B cell (primary cell): ENCODE results near the gene ANKLE1. TPM values are rescaled to one million over a fixed set of nuclear protein-coding genes. Genes with fewer than 3 reads are reported as not detected.

Experiments
- ATAC-seq: fragments of 200-7000 bp; cut with Tn5 transposase; one replicate; pipeline ENCODE4 v1.10.0; 2021; ENCODE audit warnings: low read depth, mild to moderate bottlenecking, moderate number of reproducible peaks, moderate library complexity
- CTCF ChIA-PET: fragments of 350-600 bp; sonication (Branson Sonifier 250); formaldehyde crosslinking; loops from one replicate; lab custom pipeline; 2021; ENCODE audit warnings: antibody characterized with exemption, inconsistent platforms; lab: Charles Lee
- POLR2A ChIA-PET: fragments of 350-600 bp; sonication (Branson Sonifier 250); formaldehyde crosslinking; loops from one replicate; lab custom pipeline; 2021; ENCODE audit warnings: antibody characterized with exemption; lab: Charles Lee
- DNase-seq: peaks from one replicate; pipeline ENCODE4 v3.0.0; 2013
- H2AFZ ChIP-seq: 2 replicates; pipeline ENCODE4 v1.6.1; 2012; ENCODE audit warnings: mild to moderate bottlenecking, low read depth, low read length; ENCODE audit not compliant: insufficient read depth, poor library complexity, severe bottlenecking
- H3K27ac ChIP-seq, 2 donors: 1 replicate in 1 of 2; 2 replicates in 1 of 2; pipeline ENCODE4 v1.5.1; 2012 to 2013; ENCODE audit warnings: low read length in 2 of 2, mild to moderate bottlenecking in 2 of 2, moderate library complexity in 1 of 2
- H3K27me3 ChIP-seq, 4 experiments: fragments of 200-600 bp in 1 of 4; sonication (generic) in 1 of 4; replicated peaks in 1 of 4; 1 replicate in 2 of 4; 2 replicates in 2 of 4; pipeline versions ENCODE4 v1.6.1 to v1.7.0; 2013 to 2016; ENCODE audit warnings: low read length in 3 of 4, mild to moderate bottlenecking in 2 of 4, mixed read lengths in 1 of 4, moderate library complexity in 1 of 4; ENCODE audit not compliant: insufficient read depth in 4 of 4, control insufficient read depth in 3 of 4; ENCODE audit errors: control extremely low read depth in 1 of 4
- H3K36me3 ChIP-seq, 2 experiments: replicated peaks in 1 of 2; 1 replicate in 1 of 2; 2 replicates in 1 of 2; pipeline versions ENCODE4 v1.6.1 to v1.7.1; 2013; ENCODE audit warnings: low read length in 1 of 2; ENCODE audit not compliant: insufficient read depth in 2 of 2, control insufficient read depth in 1 of 2; ENCODE audit errors: control extremely low read depth in 1 of 2, extremely low read depth in 1 of 2
- H3K4me1 ChIP-seq, 2 donors: fragments of 200-600 bp in 1 of 2; sonication (generic) in 1 of 2; 1 replicate in 1 of 2; 2 replicates in 1 of 2; pipeline versions ENCODE4 v1.5.1 to v1.6.1; 2013 to 2017; ENCODE audit warnings: low read length in 2 of 2; ENCODE audit not compliant: control insufficient read depth in 2 of 2, insufficient read depth in 2 of 2
- H3K4me2 ChIP-seq: replicated peaks from 2 replicates; pipeline ENCODE3; 2012; ENCODE audit warnings: mild to moderate bottlenecking, low read depth, low read length; ENCODE audit not compliant: poor library complexity, severe bottlenecking
- H3K4me3 ChIP-seq, 5 experiments: fragments of 200-600 bp in 1 of 5; sonication (generic) in 1 of 5; 1 replicate in 3 of 5; 2 replicates in 2 of 5; pipeline versions ENCODE4 v1.5.1 to v1.7.0; 2011 to 2016; ENCODE audit warnings: low read length in 4 of 5, mild to moderate bottlenecking in 4 of 5, low read depth in 2 of 5, control low read depth in 1 of 5, moderate library complexity in 1 of 5; ENCODE audit not compliant: insufficient read depth in 1 of 5; ENCODE audit errors: control extremely low read depth in 1 of 5, extremely low read depth in 1 of 5
- H3K79me2 ChIP-seq: fragments of 200-600 bp; sonication (generic); one replicate; pipeline ENCODE4 v1.6.0; 2016; ENCODE audit warnings: low read length; ENCODE audit not compliant: control insufficient read depth, insufficient read depth
- H3K9ac ChIP-seq: fragments of 200-600 bp; sonication (generic); 2 replicates; pipeline ENCODE4 v1.6.1; 2017; ENCODE audit warnings: mild to moderate bottlenecking, low read length, moderate library complexity
- H3K9me3 ChIP-seq, 3 donors: one replicate each; pipeline versions ENCODE4 v1.6.1 to v1.7.1; 2013; ENCODE audit warnings: low read length in 2 of 3; ENCODE audit not compliant: control insufficient read depth in 2 of 3, insufficient read depth in 1 of 3; ENCODE audit errors: control extremely low read depth in 1 of 3
- H4K20me1 ChIP-seq: 2 replicates; pipeline ENCODE4 v1.6.0; 2012; ENCODE audit warnings: mild to moderate bottlenecking, low read length; ENCODE audit not compliant: insufficient read depth, control insufficient read depth, poor library complexity, severe bottlenecking
- H3K27ac Mint-ChIP-seq: one replicate; pipeline ENCODE4 v1.8.0; 2021; ENCODE audit warnings: mixed read lengths
- H3K27me3 Mint-ChIP-seq: one replicate; pipeline ENCODE4 v1.8.0; 2021; ENCODE audit warnings: mixed read lengths
- H3K4me1 Mint-ChIP-seq: one replicate; pipeline ENCODE4 v1.8.0; 2021; ENCODE audit warnings: mixed read lengths
- H3K4me3 Mint-ChIP-seq: one replicate; pipeline ENCODE4 v1.8.0; 2021; ENCODE audit warnings: mixed read lengths
- H3K9me3 Mint-ChIP-seq: one replicate; pipeline ENCODE4 v1.8.0; 2022; ENCODE audit warnings: mixed read lengths; ENCODE audit not compliant: insufficient read depth
- EZH2 ChIP-seq: IDR thresholded peaks from 2 replicates; pipeline ENCODE4 v1.6.1; 2012; ENCODE audit warnings: borderline replicate concordance, low read depth, mild to moderate bottlenecking, moderate library complexity, low read length; ENCODE audit not compliant: insufficient read depth, poor library complexity, severe bottlenecking
- WGBS: methylation state at CpG from one replicate; pipeline ENCODE4 v1.1.5; 2013; ENCODE audit warnings: missing lambda C conversion rate; ENCODE audit not compliant: insufficient coverage; 5-methylcytosine and 5-hydroxymethylcytosine counted together
- intact Hi-C: fragments of 100-400 bp; cut with micrococcal nuclease; formaldehyde crosslinking; loops from one replicate; pipeline ENCODE4 v1.10.0; 2022
- polyA plus RNA-seq: library from polyadenylated mRNA; depleted of rRNA; stranded (reverse); fragments of >200 nt; gene quantifications from 2 replicates; pipeline ENCODE4 v1.2.3, GENCODE V29; 2012
- total RNA-seq, 2 donors: library from RNA; stranded (reverse); fragments of 120-200 nt in 1 of 2; gene quantifications; 1 replicate in 1 of 2; 2 replicates in 1 of 2; pipeline versions ENCODE4 v1.2.3 to v1.2.4, GENCODE V29; 2013 to 2022
- TF ChIP-seq, protein P1 (sequence below): fragments of 200-600 bp; IDR thresholded peaks from one replicate; pipeline ENCODE4 v1.8.0; 2022; ENCODE audit warnings: antibody characterized with exemption, mild to moderate bottlenecking

ANKLE1 gene
- total and polyA plus RNA-seq, 2 donors (not counting 1 experiment from before 2014, with no cell fraction given): 6.2 to 7.6 TPM

DNA sequence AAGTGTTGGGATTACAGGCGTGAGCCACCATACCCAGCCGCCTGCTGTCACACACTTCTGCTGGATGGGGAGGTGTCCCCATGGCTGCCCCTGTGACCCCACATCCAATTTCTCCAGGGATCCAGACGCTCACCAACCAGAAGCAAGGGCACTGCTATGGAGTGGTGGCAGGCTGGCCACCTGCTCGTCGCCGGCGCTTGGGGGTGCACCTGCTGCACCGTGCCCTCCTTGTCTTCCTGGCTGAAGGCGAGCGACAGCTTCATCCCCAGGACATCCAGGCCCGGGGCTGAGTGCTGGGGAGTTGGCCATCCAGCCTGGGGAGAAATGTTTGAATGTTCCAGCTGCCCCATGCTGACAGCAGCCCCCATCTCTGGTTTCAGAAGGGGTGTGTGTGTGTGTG, 4.6 kb downstream of the ANKLE1 start:
- H2AFZ ChIP-seq: no peak overlapping the region
- intact Hi-C loops: loop anchor here (10.0 kb wide), 1 partner anchor 451 kb away; no protein-coding TSS in a partner anchor
- no peaks in the 10 kb centered on the region for H4K20me1 ChIP-seq
- no peaks in the 10 kb centered on the region for H3K9me3 Mint-ChIP-seq
- no peak overlapping the region for H3K27ac Mint-ChIP-seq
- 98% methylated on average over 10 of the region's 11 CpGs for WGBS
- no peaks in the 10 kb centered on the region for H3K27me3 Mint-ChIP-seq
- ATAC-seq: no peak
- H3K4me1 Mint-ChIP-seq: peaks cover 10% of the 10 kb centered on the region
- no peak for DNase-seq
- no peak overlapping the region for H3K4me3 ChIP-seq
- no peak overlapping the region for H3K4me3 Mint-ChIP-seq
- H3K79me2 ChIP-seq: no peaks in the 10 kb centered on the region
- peaks cover 2 to 20% of the 10 kb centered on the region in 2 donors for H3K4me1 ChIP-seq
- H3K27me3 ChIP-seq: no peaks in the 10 kb centered on the region
- no peak for TF ChIP-seq EZH2
- TF ChIP-seq, protein P1, sequence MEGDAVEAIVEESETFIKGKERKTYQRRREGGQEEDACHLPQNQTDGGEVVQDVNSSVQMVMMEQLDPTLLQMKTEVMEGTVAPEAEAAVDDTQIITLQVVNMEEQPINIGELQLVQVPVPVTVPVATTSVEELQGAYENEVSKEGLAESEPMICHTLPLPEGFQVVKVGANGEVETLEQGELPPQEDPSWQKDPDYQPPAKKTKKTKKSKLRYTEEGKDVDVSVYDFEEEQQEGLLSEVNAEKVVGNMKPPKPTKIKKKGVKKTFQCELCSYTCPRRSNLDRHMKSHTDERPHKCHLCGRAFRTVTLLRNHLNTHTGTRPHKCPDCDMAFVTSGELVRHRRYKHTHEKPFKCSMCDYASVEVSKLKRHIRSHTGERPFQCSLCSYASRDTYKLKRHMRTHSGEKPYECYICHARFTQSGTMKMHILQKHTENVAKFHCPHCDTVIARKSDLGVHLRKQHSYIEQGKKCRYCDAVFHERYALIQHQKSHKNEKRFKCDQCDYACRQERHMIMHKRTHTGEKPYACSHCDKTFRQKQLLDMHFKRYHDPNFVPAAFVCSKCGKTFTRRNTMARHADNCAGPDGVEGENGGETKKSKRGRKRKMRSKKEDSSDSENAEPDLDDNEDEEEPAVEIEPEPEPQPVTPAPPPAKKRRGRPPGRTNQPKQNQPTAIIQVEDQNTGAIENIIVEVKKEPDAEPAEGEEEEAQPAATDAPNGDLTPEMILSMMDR: no peak
- H3K9ac ChIP-seq: no peak overlapping the region
- H3K36me3 ChIP-seq: peaks cover 0 to 5% of the 10 kb centered on the region in 2 experiments
- ChIA-PET POLR2A (interaction anchor here (0.6 kb wide), 1 partner anchor 783 kb away, joined by 7 read pairs; no protein-coding TSS in a partner anchor), CTCF (no interaction called here)
- no peaks in the 10 kb centered on the region for H3K9me3 ChIP-seq
- H3K27ac ChIP-seq: no peak overlapping the region
- H3K4me2 ChIP-seq: no peak overlapping the region

DNA sequence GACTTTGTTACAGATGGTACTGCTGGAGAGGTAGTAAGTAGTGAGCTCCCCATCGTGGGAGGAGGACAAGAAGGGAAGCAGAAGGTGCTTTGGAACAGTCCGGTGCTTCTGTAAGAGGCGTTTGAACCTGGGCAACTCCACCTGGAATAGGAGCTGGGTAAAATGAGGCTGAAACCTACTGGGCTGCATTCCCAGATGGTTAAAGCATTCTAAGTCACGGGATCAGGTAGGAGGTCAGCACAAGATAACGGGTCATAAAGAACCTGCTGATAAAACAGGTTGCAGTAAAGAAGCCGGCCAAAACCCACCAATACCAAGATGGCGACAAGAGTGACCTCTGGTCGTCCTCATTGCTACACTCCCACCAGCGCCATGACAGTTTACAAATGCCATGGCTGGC, 5.1 kb downstream of the ANKLE1 start:
- WGBS: 93% methylated on average over 9 of the region's 9 CpGs
- Mint-ChIP-seq H3K27me3 (no peaks in the 10 kb centered on the region), H3K4me1 (peaks cover 8% of the 10 kb centered on the region), H3K27ac (no peak overlapping the region), H3K4me3 (no peak overlapping the region), H3K9me3 (no peaks in the 10 kb centered on the region)
- H3K79me2 ChIP-seq: no peaks in the 10 kb centered on the region
- H3K4me3 ChIP-seq: no peak overlapping the region
- H3K9ac ChIP-seq: no peak overlapping the region
- no peak for DNase-seq
- peaks cover 0 to 5% of the 10 kb centered on the region in 2 experiments for H3K36me3 ChIP-seq
- H2AFZ ChIP-seq: no peak overlapping the region
- H3K27me3 ChIP-seq: no peaks in the 10 kb centered on the region
- no peaks in the 10 kb centered on the region for H4K20me1 ChIP-seq
- CTCF ChIA-PET: no interaction called here
- peaks cover 0 to 16% of the 10 kb centered on the region in 2 donors for H3K4me1 ChIP-seq
- no peak overlapping the region for H3K27ac ChIP-seq
- intact Hi-C loops: loop anchor here (10.0 kb wide), 1 partner anchor 452 kb away; no protein-coding TSS in a partner anchor
- no peaks in the 10 kb centered on the region for H3K9me3 ChIP-seq
- TF ChIP-seq, protein P1: no peak
- no peak for TF ChIP-seq EZH2
- H3K4me2 ChIP-seq: no peak overlapping the region
- no peak for ATAC-seq
- POLR2A ChIA-PET: interaction anchor here (0.6 kb wide), 1 partner anchor 784 kb away, joined by 7 read pairs; no protein-coding TSS in a partner anchor
